Spleen (tissue), 11 donors: Measurements from ENCODE around the gene PCBP3. TPM values are rescaled to one million over a fixed set of nuclear protein-coding genes. Genes with fewer than 3 reads are reported as not detected.

ENCODE experiments used
- DNase-seq: peaks from one replicate; pipeline ENCODE4 v3.0.0-alpha.2; 2020
- H3K27ac ChIP-seq, 8 donors: fragments of 200-600 bp; sonication (generic) in 7 of 8; 1 replicate in 4 of 8; 2 replicates in 4 of 8; pipeline versions ENCODE4 v1.5.0 to v1.8.0; 2016 to 2021; ENCODE audit warnings: inconsistent platforms in 4 of 8, mild to moderate bottlenecking in 4 of 8, moderate library complexity in 1 of 8
- H3K27me3 ChIP-seq, 7 donors: fragments of 200-600 bp; sonication (generic) in 6 of 7; replicated peaks in 1 of 7; 1 replicate in 4 of 7; 2 replicates in 3 of 7; pipeline versions ENCODE4 v1.5.0 to v1.8.0; 2016 to 2021; ENCODE audit warnings: inconsistent platforms in 3 of 7, mild to moderate bottlenecking in 1 of 7
- H3K36me3 ChIP-seq, 6 donors: fragments of 200-600 bp; sonication (generic) in 5 of 6; 1 replicate in 4 of 6; 2 replicates in 2 of 6; pipeline versions ENCODE4 v1.5.0 to v1.8.0; 2016 to 2021; ENCODE audit warnings: inconsistent platforms in 2 of 6
- H3K4me1 ChIP-seq, 6 donors: fragments of 200-600 bp; sonication (generic) in 5 of 6; 1 replicate in 3 of 6; 2 replicates in 3 of 6; pipeline versions ENCODE4 v1.5.0 to v1.8.0; 2016 to 2021; ENCODE audit warnings: inconsistent platforms in 3 of 6
- H3K4me3 ChIP-seq, 8 donors: fragments of 200-600 bp; sonication (generic) in 7 of 8; 1 replicate in 4 of 8; 2 replicates in 4 of 8; pipeline versions ENCODE4 v1.5.0 to v1.8.0; 2016 to 2021; ENCODE audit warnings: inconsistent platforms in 4 of 8, mild to moderate bottlenecking in 4 of 8, moderate library complexity in 2 of 8
- H3K9me3 ChIP-seq, 8 donors: fragments of 200-600 bp; sonication (generic) in 7 of 8; 1 replicate in 4 of 8; 2 replicates in 4 of 8; pipeline versions ENCODE4 v1.5.0 to v1.8.0; 2016 to 2021; ENCODE audit warnings: inconsistent platforms in 4 of 8
- CTCF ChIP-seq, 11 experiments: fragments of 200-600 bp in 7 of 11; fragments of 450-650 bp in 4 of 11; sonication (generic) in 4 of 11; IDR thresholded peaks in 8 of 11; conservative IDR thresholded peaks in 3 of 11; 1 replicate in 7 of 11; 2 replicates in 4 of 11; pipeline versions ENCODE4 v1.4.0 to v1.8.0; 2016 to 2021; ENCODE audit warnings: antibody characterized with exemption in 11 of 11, inconsistent platforms in 4 of 11, mild to moderate bottlenecking in 1 of 11
- POLR2A ChIP-seq, 3 donors: fragments of 450-650 bp; IDR thresholded peaks; one replicate each; pipeline ENCODE4 v1.5.1; 2017; ENCODE audit warnings: antibody characterized with exemption in 3 of 3, mild to moderate bottlenecking in 1 of 3
- POLR2AphosphoS5 ChIP-seq, 3 donors: sonication (generic); formaldehyde crosslinking; IDR thresholded peaks; one replicate each; pipeline ENCODE4 v1.5.1; 2017; ENCODE audit warnings: antibody characterized with exemption in 3 of 3
- WGBS, 5 donors: extraction: QIAGEN DNeasy Blood & Tissue Kit in 3 of 5; methylation state at CpG; one replicate each; pipeline versions ENCODE4 v1.1.5 to v1.1.7; 2013 to 2018; 5-methylcytosine and 5-hydroxymethylcytosine counted together
- intact Hi-C: fragments of 100-400 bp; cut with DNase I; formaldehyde crosslinking; loops from one replicate; pipeline ENCODE4 v1.15.0; 2023; ENCODE audit warnings: low total_unique reads
- polyA plus RNA-seq, 3 donors: library from polyadenylated mRNA; stranded (reverse); fragments of 200-250 nt; gene quantifications; one replicate each; pipeline ENCODE4 v1.2.1, GENCODE V29; 2013
- total RNA-seq, 7 donors: library from RNA; depleted of rRNA in 3 of 7; stranded (reverse); fragments of >200 nt in 3 of 7; fragmentation: NEBNext Ultra II Directional in 4 of 7; extraction: Animal tissue kit (Norgen Biotek cat#: 25700) in 4 of 7; gene quantifications; one replicate each; pipeline versions ENCODE4 v1.1.0 to v1.2.1, GENCODE V29; 2016 to 2021
- donor health status: healthy with polysubstance abuse.
- donor health status: DM: no; HTN: no; CAD: no; lungs with moderate emphysema.
- donor health status: DM: no; HTN: no; CAD: no.
- donor health status: Bipolar disorder and iron deficiency.
- donor health status: healthy.
- donor health status: DM: no; HTN: no; CAD: no.
- donor health status: DM: yes; HTN: yes; CAD: no.

PCBP3 gene
- total and polyA plus RNA-seq, 10 donors: 4.2 to 31.6 (median 15.2) TPM

GRCh38 chr21:45761704-45762103, 118.2 kb downstream of the PCBP3 start:
- Histone ChIP-seq H3K4me1 (no peaks in the 10 kb centered on the region), H3K4me3 (no peak overlapping the region), H3K9me3 (peaks cover 0 to 4% (median 0%) of the 10 kb centered on the region in 8 donors), H3K36me3 (peaks cover 0 to 20% (median 0%) of the 10 kb centered on the region in 6 donors), H3K27ac (no peak overlapping the region), H3K27me3 (no peaks in the 10 kb centered on the region)
- WGBS, 5 donors: 84 to 95% (median 87%) methylated on average over 11 of the region's 11 CpGs
- TF ChIP-seq POLR2A (IDR thresholded peaks at IDR 0.05) (no peak), POLR2AphosphoS5 (IDR thresholded peaks at IDR 0.05) (no peak), CTCF (IDR thresholded peaks at IDR 0.05 in 8 of 11, conservative IDR thresholded peaks at IDR 0.05 in 3 of 11) (no peak)
- intact Hi-C loops: no loop called here
- DNase-seq: no peak

- no peak overlapping the region for H3K4me3 ChIP-seq
- H3K27ac ChIP-seq: no peak overlapping the region
- DNase-seq: no peak
- no peak for TF ChIP-seq POLR2A (IDR thresholded peaks at IDR 0.05)
- 91 to 96% (median 94%) methylated on average over 18 to 19 of the region's 19 CpGs for WGBS, 5 donors
- intact Hi-C loops: no loop called here
- H3K27me3 ChIP-seq: no peaks in the 10 kb centered on the region
- H3K36me3 ChIP-seq: peaks cover 0 to 20% (median 0%) of the 10 kb centered on the region in 6 donors
- no peaks in the 10 kb centered on the region for H3K4me1 ChIP-seq
- no peaks in the 10 kb centered on the region for H3K9me3 ChIP-seq
These were observed 119.5 kb downstream of the PCBP3 start for GRCh38 chr21:45763074-45763473.

- WGBS, 5 donors: 79 to 90% (median 86%) methylated on average over 11 to 20 of the region's 20 CpGs
- Histone ChIP-seq H3K4me3 (no peak overlapping the region), H3K36me3 (peaks cover 0 to 20% (median 0%) of the 10 kb centered on the region in 6 donors), H3K4me1 (no peaks in the 10 kb centered on the region), H3K27me3 (no peaks in the 10 kb centered on the region), H3K27ac (no peak overlapping the region), H3K9me3 (no peaks in the 10 kb centered on the region)
- TF ChIP-seq CTCF (IDR thresholded peaks at IDR 0.05 in 8 of 11, conservative IDR thresholded peaks at IDR 0.05 in 3 of 11) (no peak), POLR2A (IDR thresholded peaks at IDR 0.05) (no peak), POLR2AphosphoS5 (IDR thresholded peaks at IDR 0.05) (no peak)
- no peak for DNase-seq
- intact Hi-C loops: no loop called here
These were observed 120.0 kb downstream of the PCBP3 start for GRCh38 chr21:45763506-45763905.

- H3K27me3 ChIP-seq: no peaks in the 10 kb centered on the region
- no peaks in the 10 kb centered on the region for H3K4me1 ChIP-seq
- H3K36me3 ChIP-seq: peaks cover 0 to 20% (median 0%) of the 10 kb centered on the region in 6 donors
- H3K9me3 ChIP-seq: no peaks in the 10 kb centered on the region
- no peak overlapping the region for H3K4me3 ChIP-seq
- intact Hi-C loops: no loop called here
- TF ChIP-seq POLR2AphosphoS5 (IDR thresholded peaks at IDR 0.05): no peak
- no peak for TF ChIP-seq POLR2A (IDR thresholded peaks at IDR 0.05)
- no peak for TF ChIP-seq CTCF (IDR thresholded peaks at IDR 0.05 in 8 of 11, conservative IDR thresholded peaks at IDR 0.05 in 3 of 11)
- 78 to 90% (median 89%) methylated on average over 9 of the region's 9 CpGs for WGBS, 5 donors
- H3K27ac ChIP-seq: no peak overlapping the region
- DNase-seq: no peak
These were observed 121.3 kb downstream of the PCBP3 start for GRCh38 chr21:45764792-45765191.

GRCh38 chr21:45765375-45765774, 121.8 kb downstream of the PCBP3 start:
- H3K4me3 ChIP-seq: no peak overlapping the region

More at GRCh38 chr21:45765375-45765774, 121.8 kb downstream of the PCBP3 start:
- 90 to 96% (median 91%) methylated on average over 3 to 12 of the region's 12 CpGs for WGBS, 5 donors
- no peaks in the 10 kb centered on the region for H3K4me1 ChIP-seq
- H3K36me3 ChIP-seq: peaks cover 0 to 20% (median 0%) of the 10 kb centered on the region in 6 donors
- no peak overlapping the region for H3K27ac ChIP-seq
- peak; percentile 53 for DNase-seq
- no peaks in the 10 kb centered on the region for H3K9me3 ChIP-seq
- TF ChIP-seq POLR2A (IDR thresholded peaks at IDR 0.05): no peak
- TF ChIP-seq CTCF (IDR thresholded peaks at IDR 0.05 in 8 of 11, conservative IDR thresholded peaks at IDR 0.05 in 3 of 11): no peak
- TF ChIP-seq POLR2AphosphoS5 (IDR thresholded peaks at IDR 0.05): no peak
- H3K27me3 ChIP-seq: no peaks in the 10 kb centered on the region
- intact Hi-C loops: no loop called here
